Glutamatergic neuron (in vitro differentiated cells): ENCODE measurements around the gene PIH1D1. TPM values are rescaled to one million over a fixed set of nuclear protein-coding genes. Genes with fewer than 3 reads are reported as not detected.

Experiments used
- DNase-seq: peaks from one replicate; pipeline ENCODE4 v3.0.0; 2022
- H3K27ac Mint-ChIP-seq: one replicate; pipeline ENCODE4 v1.8.0; 2020; ENCODE audit warnings: mild to moderate bottlenecking, mixed read lengths, inconsistent platforms; ENCODE audit not compliant: unreplicated experiment
- H3K27me3 Mint-ChIP-seq: one replicate; pipeline ENCODE4 v1.8.0; 2020; ENCODE audit warnings: mild to moderate bottlenecking, moderate library complexity, mixed read lengths, inconsistent platforms; ENCODE audit not compliant: unreplicated experiment
- H3K36me3 Mint-ChIP-seq: one replicate; pipeline ENCODE4 v1.8.0; 2020; ENCODE audit warnings: mild to moderate bottlenecking, mixed read lengths, inconsistent platforms; ENCODE audit not compliant: unreplicated experiment
- H3K4me1 Mint-ChIP-seq: one replicate; pipeline ENCODE4 v1.8.0; 2020; ENCODE audit warnings: mild to moderate bottlenecking, low read depth, mixed read lengths, inconsistent platforms; ENCODE audit not compliant: unreplicated experiment
- H3K4me3 Mint-ChIP-seq: one replicate; pipeline ENCODE4 v1.8.0; 2020; ENCODE audit warnings: mild to moderate bottlenecking, mixed read lengths, inconsistent platforms; ENCODE audit not compliant: unreplicated experiment
- H3K9me3 Mint-ChIP-seq: one replicate; pipeline ENCODE4 v1.8.0; 2020; ENCODE audit warnings: mild to moderate bottlenecking, moderate library complexity, mixed read lengths, inconsistent platforms; ENCODE audit not compliant: unreplicated experiment
- total RNA-seq: library from RNA; stranded (reverse); fragmentation: NEBNext Ultra II Directional; extraction: Animal tissue kit (Norgen Biotek cat#: 25700); gene quantifications from one replicate; pipeline ENCODE4 v1.2.1, GENCODE V29; 2021; ENCODE audit not compliant: unreplicated experiment
- TF ChIP-seq, protein P1 (sequence below): fragments of 200-600 bp; sonication (generic); IDR thresholded peaks from one replicate; pipeline ENCODE4 v1.5.0; 2021; ENCODE audit not compliant: partially characterized antibody, unreplicated experiment

The PIH1D1 gene
- total RNA-seq, 1 donor from 2014 or later, result 104 TPM

GRCh38 chr19:49440439-49441209, 11.0 kb downstream of the PIH1D1 start:
- H3K4me3 Mint-ChIP-seq, result peak overlapping the region; percentile 98
- H3K4me1 Mint-ChIP-seq, result peaks cover 31% of the 10 kb centered on the region
- DNase-seq, result peak; percentile 57
- TF ChIP-seq, protein P1, sequence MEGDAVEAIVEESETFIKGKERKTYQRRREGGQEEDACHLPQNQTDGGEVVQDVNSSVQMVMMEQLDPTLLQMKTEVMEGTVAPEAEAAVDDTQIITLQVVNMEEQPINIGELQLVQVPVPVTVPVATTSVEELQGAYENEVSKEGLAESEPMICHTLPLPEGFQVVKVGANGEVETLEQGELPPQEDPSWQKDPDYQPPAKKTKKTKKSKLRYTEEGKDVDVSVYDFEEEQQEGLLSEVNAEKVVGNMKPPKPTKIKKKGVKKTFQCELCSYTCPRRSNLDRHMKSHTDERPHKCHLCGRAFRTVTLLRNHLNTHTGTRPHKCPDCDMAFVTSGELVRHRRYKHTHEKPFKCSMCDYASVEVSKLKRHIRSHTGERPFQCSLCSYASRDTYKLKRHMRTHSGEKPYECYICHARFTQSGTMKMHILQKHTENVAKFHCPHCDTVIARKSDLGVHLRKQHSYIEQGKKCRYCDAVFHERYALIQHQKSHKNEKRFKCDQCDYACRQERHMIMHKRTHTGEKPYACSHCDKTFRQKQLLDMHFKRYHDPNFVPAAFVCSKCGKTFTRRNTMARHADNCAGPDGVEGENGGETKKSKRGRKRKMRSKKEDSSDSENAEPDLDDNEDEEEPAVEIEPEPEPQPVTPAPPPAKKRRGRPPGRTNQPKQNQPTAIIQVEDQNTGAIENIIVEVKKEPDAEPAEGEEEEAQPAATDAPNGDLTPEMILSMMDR, result no peak
- peaks cover 21% of the 10 kb centered on the region for H3K9me3 Mint-ChIP-seq
- peaks cover 1% of the 10 kb centered on the region for H3K36me3 Mint-ChIP-seq
- H3K27ac Mint-ChIP-seq, result peak overlapping the region; percentile 91
- peaks cover 26% of the 10 kb centered on the region for H3K27me3 Mint-ChIP-seq

DNA sequence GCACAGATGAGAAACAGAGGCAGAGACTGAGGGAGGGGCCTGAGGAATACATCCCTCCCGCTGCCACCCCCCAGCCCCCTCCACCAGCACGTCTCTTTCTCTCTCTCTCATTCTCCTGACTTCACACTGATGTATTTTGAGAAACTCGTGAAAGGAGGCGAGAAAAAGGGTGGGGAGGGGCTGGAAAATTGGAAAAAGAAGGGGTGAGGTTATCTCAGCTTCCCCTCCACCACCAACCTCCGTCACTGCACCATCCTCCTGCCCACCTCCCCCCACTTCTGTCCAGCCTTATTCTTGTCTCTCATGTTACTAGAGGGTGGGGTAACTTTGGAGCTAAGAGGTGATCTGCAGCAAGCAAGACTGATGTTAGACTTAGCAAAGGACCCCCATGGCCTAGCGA, 11.8 kb downstream of the PIH1D1 start:
- no peak for DNase-seq
- H3K4me3 Mint-ChIP-seq, result peak overlapping the region; percentile 98
- peaks cover 17% of the 10 kb centered on the region for H3K9me3 Mint-ChIP-seq
- TF ChIP-seq, protein P1, result no peak
- H3K4me1 Mint-ChIP-seq, result peaks cover 39% of the 10 kb centered on the region
- peaks cover 9% of the 10 kb centered on the region for H3K36me3 Mint-ChIP-seq
- H3K27me3 Mint-ChIP-seq, result peaks cover 29% of the 10 kb centered on the region
- H3K27ac Mint-ChIP-seq, result peak overlapping the region; percentile 91

DNA sequence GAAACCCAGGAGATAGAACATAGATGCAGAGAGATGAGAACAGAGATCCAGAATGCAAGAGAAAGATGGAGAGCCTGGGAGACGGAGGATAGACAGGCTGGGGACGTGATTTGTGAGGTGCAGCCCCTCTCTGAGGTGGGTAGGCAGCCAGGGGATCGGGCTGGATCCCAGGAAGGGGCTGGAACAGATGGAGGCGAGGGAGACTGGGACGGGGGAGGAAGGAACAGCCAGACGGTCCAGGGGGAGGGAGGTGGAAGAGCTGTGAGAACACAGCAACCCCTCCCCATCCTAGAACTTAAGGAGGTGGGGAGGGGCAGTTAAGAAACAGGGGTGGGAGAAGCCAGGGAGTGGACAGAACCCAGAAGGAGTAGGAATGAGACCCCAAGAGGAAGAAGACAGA, 13.4 kb downstream of the PIH1D1 start:
- Mint-ChIP-seq H3K36me3 (peaks cover 12% of the 10 kb centered on the region), H3K9me3 (peaks cover 18% of the 10 kb centered on the region), H3K4me3 (peak overlapping the region; percentile 98), H3K4me1 (peaks cover 39% of the 10 kb centered on the region), H3K27me3 (peaks cover 28% of the 10 kb centered on the region), H3K27ac (peak overlapping the region; percentile 100)
- DNase-seq, result no peak
- TF ChIP-seq, protein P1, result no peak

GRCh38 chr19:49437231-49437630, 14.4 kb downstream of the PIH1D1 start:
- peak overlapping the region; percentile 100 for H3K27ac Mint-ChIP-seq
- TF ChIP-seq, protein P1, result no peak
- H3K9me3 Mint-ChIP-seq, result peaks cover 18% of the 10 kb centered on the region
- H3K4me1 Mint-ChIP-seq, result peaks cover 39% of the 10 kb centered on the region
- peak; percentile 83 for DNase-seq
- peaks cover 27% of the 10 kb centered on the region for H3K27me3 Mint-ChIP-seq
- H3K4me3 Mint-ChIP-seq, result peak overlapping the region; percentile 98
- peaks cover 13% of the 10 kb centered on the region for H3K36me3 Mint-ChIP-seq

- peaks cover 22% of the 10 kb centered on the region for H3K27me3 Mint-ChIP-seq
- DNase-seq, result peak; percentile 84
- H3K4me3 Mint-ChIP-seq, result peak overlapping the region; percentile 98
- TF ChIP-seq, protein P1, result no peak
- peak overlapping the region; percentile 100 for H3K27ac Mint-ChIP-seq
- peaks cover 15% of the 10 kb centered on the region for H3K9me3 Mint-ChIP-seq
- H3K4me1 Mint-ChIP-seq, result peaks cover 32% of the 10 kb centered on the region
- peaks cover 13% of the 10 kb centered on the region for H3K36me3 Mint-ChIP-seq
These were observed 15.1 kb downstream of the PIH1D1 start for GRCh38 chr19:49436381-49437017.
